Measurements from ENCODE around the gene LRSAM1. TPM values are rescaled to one million over a fixed set of nuclear protein-coding genes. Genes with fewer than 3 reads are reported as not detected.
A peak's percentile ranks its signal among the peaks of the same experiment; 100 is the strongest.

LRSAM1 gene
- total RNA-seq, 1 experiment from 2014 or later: 25.8 TPM

DNA sequence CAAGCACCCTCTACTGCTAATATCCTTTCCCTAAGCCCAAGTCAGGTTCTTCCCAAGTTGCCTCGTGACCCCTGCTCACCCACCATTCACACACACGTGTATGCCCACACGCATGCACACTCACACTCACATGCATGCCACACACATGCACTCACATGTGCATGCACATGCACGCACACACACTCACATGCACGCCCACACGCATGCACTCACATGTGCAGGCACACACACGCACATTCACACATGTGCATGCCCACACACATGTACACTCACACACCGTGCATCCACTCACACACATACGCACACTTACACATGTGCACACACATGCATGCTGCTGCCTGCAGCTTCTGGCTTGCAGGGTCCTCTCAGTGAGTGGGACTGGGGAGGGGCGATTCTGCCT, 97.9 kb downstream of the LRSAM1 start:
- no peaks in the 10 kb centered on the region for H3K27me3 ChIP-seq (replicated peaks; ENCODE audit: control insufficient read depth, insufficient read depth, low read length)
- CTCF ChIA-PET: interaction anchor here (1.4 kb wide), 1 partner anchor 186 kb away, joined by 6 read pairs; the partner anchor contains the start of gene TOR2A
- Mint-ChIP-seq H3K9me3 (ENCODE audit: unreplicated experiment) (no peaks in the 10 kb centered on the region), H3K4me1 (ENCODE audit: low read depth, unreplicated experiment) (peaks cover 30% of the 10 kb centered on the region), H3K36me3 (ENCODE audit: insufficient read depth, unreplicated experiment) (peaks cover 32% of the 10 kb centered on the region), H3K27me3 (ENCODE audit: insufficient read depth, unreplicated experiment) (no peaks in the 10 kb centered on the region), H3K4me3 (ENCODE audit: unreplicated experiment) (no peak overlapping the region), H3K27ac (ENCODE audit: unreplicated experiment) (peak overlapping the region; percentile 20)
- TF ChIP-seq, protein P1, sequence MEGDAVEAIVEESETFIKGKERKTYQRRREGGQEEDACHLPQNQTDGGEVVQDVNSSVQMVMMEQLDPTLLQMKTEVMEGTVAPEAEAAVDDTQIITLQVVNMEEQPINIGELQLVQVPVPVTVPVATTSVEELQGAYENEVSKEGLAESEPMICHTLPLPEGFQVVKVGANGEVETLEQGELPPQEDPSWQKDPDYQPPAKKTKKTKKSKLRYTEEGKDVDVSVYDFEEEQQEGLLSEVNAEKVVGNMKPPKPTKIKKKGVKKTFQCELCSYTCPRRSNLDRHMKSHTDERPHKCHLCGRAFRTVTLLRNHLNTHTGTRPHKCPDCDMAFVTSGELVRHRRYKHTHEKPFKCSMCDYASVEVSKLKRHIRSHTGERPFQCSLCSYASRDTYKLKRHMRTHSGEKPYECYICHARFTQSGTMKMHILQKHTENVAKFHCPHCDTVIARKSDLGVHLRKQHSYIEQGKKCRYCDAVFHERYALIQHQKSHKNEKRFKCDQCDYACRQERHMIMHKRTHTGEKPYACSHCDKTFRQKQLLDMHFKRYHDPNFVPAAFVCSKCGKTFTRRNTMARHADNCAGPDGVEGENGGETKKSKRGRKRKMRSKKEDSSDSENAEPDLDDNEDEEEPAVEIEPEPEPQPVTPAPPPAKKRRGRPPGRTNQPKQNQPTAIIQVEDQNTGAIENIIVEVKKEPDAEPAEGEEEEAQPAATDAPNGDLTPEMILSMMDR (IDR thresholded peaks at IDR 0.05; ENCODE audit: insufficient read depth in 1 of 2, low read depth in 1 of 2, low read length in 1 of 2, severe bottlenecking in 1 of 2, unreplicated experiment in 1 of 2): no peak
- POLR2A ChIA-PET: no interaction called here
- peaks cover 33% of the 10 kb centered on the region for H3K4me1 ChIP-seq
- DNase-seq: no peak
- H3K9me3 ChIP-seq: no peaks in the 10 kb centered on the region
- H3K4me3 ChIP-seq (ENCODE audit: low read depth, low read length): no peak overlapping the region
- intact Hi-C loops (cut with micrococcal nuclease; ENCODE audit: unreplicated experiment): no loop called here
- no TSS peak for BruUV-seq (replicated peaks)
- H3K36me3 ChIP-seq (ENCODE audit: control insufficient read depth, insufficient read depth, low read length): peaks cover 2% of the 10 kb centered on the region; the same call in 1 of the 2 replicates

- Histone ChIP-seq H3K36me3 (ENCODE audit: control insufficient read depth, insufficient read depth, low read length) (peaks cover 2% of the 10 kb centered on the region; the same call in 1 of the 2 replicates), H3K27me3 (replicated peaks; ENCODE audit: control insufficient read depth, insufficient read depth, low read length) (no peaks in the 10 kb centered on the region), H3K9me3 (no peaks in the 10 kb centered on the region), H3K4me1 (peaks cover 29% of the 10 kb centered on the region), H3K4me3 (ENCODE audit: low read depth, low read length) (no peak overlapping the region)
- DNase-seq: no peak
- CTCF ChIA-PET: no interaction called here
- Mint-ChIP-seq H3K4me3 (ENCODE audit: unreplicated experiment) (no peak overlapping the region), H3K9me3 (ENCODE audit: unreplicated experiment) (no peaks in the 10 kb centered on the region), H3K36me3 (ENCODE audit: insufficient read depth, unreplicated experiment) (peaks cover 32% of the 10 kb centered on the region), H3K27ac (ENCODE audit: unreplicated experiment) (no peak overlapping the region), H3K27me3 (ENCODE audit: insufficient read depth, unreplicated experiment) (no peaks in the 10 kb centered on the region), H3K4me1 (ENCODE audit: low read depth, unreplicated experiment) (peaks cover 30% of the 10 kb centered on the region)
- TF ChIP-seq, protein P1 (IDR thresholded peaks at IDR 0.05; ENCODE audit: insufficient read depth in 1 of 2, low read depth in 1 of 2, low read length in 1 of 2, severe bottlenecking in 1 of 2, unreplicated experiment in 1 of 2): no peak
- no TSS peak for BruUV-seq (replicated peaks)
- POLR2A ChIA-PET: no interaction called here
- intact Hi-C loops (cut with micrococcal nuclease; ENCODE audit: unreplicated experiment): no loop called here
Measured at GRCh38 chr9:127549751-127550150, 98.4 kb downstream of the LRSAM1 start.

GRCh38 chr9:127550282-127550681, 99.0 kb downstream of the LRSAM1 start:
- Mint-ChIP-seq H3K4me3 (ENCODE audit: unreplicated experiment) (no peak overlapping the region), H3K36me3 (ENCODE audit: insufficient read depth, unreplicated experiment) (peaks cover 32% of the 10 kb centered on the region), H3K9me3 (ENCODE audit: unreplicated experiment) (no peaks in the 10 kb centered on the region), H3K4me1 (ENCODE audit: low read depth, unreplicated experiment) (peaks cover 30% of the 10 kb centered on the region), H3K27me3 (ENCODE audit: insufficient read depth, unreplicated experiment) (no peaks in the 10 kb centered on the region), H3K27ac (ENCODE audit: unreplicated experiment) (no peak overlapping the region)
- H3K9me3 ChIP-seq: no peaks in the 10 kb centered on the region
- CTCF ChIA-PET: no interaction called here
- DNase-seq: no peak
- TF ChIP-seq, protein P1 (IDR thresholded peaks at IDR 0.05; ENCODE audit: insufficient read depth in 1 of 2, low read depth in 1 of 2, low read length in 1 of 2, severe bottlenecking in 1 of 2, unreplicated experiment in 1 of 2): no peak
- H3K27me3 ChIP-seq (replicated peaks; ENCODE audit: control insufficient read depth, insufficient read depth, low read length): no peaks in the 10 kb centered on the region
- POLR2A ChIA-PET: no interaction called here
- intact Hi-C loops (cut with micrococcal nuclease; ENCODE audit: unreplicated experiment): no loop called here
- peaks cover 24% of the 10 kb centered on the region for H3K4me1 ChIP-seq
- H3K4me3 ChIP-seq (ENCODE audit: low read depth, low read length): no peak overlapping the region
- BruUV-seq (replicated peaks): no TSS peak
- peaks cover 2% of the 10 kb centered on the region; the same call in 1 of the 2 replicates for H3K36me3 ChIP-seq (ENCODE audit: control insufficient read depth, insufficient read depth, low read length)

Measured in Caco-2 (cell line).